Esophagus squamous epithelium (tissue), 4 donors: ENCODE results near the gene NUDT15.

Experiments
- CTCF ChIP-seq, 6 experiments: fragments of 450-650 bp in 4 of 6; fragments of 200-600 bp in 2 of 6; sonication (generic) in 2 of 6; IDR thresholded peaks; one replicate each; pipeline ENCODE4 v1.5.1; 2016 to 2019; ENCODE audit warnings: antibody characterized with exemption in 6 of 6, mild to moderate bottlenecking in 4 of 6, moderate library complexity in 4 of 6
- POLR2A ChIP-seq, 4 donors: fragments of 450-650 bp; IDR thresholded peaks; one replicate each; pipeline ENCODE4 v1.6.1; 2017; ENCODE audit warnings: antibody characterized with exemption in 4 of 4, mild to moderate bottlenecking in 4 of 4, moderate library complexity in 3 of 4

- TF ChIP-seq CTCF (IDR thresholded peaks at IDR 0.05) (no peak), POLR2A (IDR thresholded peaks at IDR 0.05) (no peak)
Observed at GRCh38 chr13:48019796-48020195, 17.7 kb upstream of the NUDT15 start.
